GM19240 (cell line): ENCODE measurements around the gene TEX19.
"Not testable (repeated sequence)": the region's sequence is repeated elsewhere in the genome, so short reads cannot be mapped to it uniquely, and the experiment has no call there.

ENCODE experiments used
- DNase-seq: peaks from one replicate; pipeline ENCODE4 v3.0.0; 2011; ENCODE audit warnings: low spot score; ENCODE audit not compliant: insufficient read length

TEX19 gene

DNA sequence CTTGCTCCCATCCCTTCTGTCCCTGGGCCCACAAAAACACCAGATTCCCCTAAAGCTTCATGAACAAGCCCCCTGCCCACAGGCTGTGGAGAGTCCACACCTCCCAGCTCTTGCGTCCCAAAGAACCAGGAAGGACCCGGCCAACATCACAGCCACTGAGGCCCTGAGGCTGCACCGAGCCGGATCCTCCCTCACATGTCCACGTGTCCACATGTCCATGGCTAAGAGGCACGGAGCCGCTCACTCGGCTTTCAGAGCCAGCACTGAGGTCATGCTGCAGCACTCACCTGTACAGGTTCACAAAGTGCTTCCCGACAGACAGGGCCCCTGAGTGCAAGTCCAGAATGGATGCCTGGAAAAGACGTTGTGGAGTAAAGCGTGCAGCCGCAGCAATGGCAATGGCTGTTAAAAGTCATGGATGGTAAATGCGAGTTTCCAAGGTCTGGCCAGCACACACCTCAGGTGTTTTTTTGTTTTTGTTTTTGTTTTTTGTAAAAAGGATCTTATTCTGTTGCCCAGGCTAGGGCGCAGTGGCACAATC is 47.2 kb downstream of the TEX19 start:
- no peak for DNase-seq

- DNase-seq: no peak
Observed at GRCh38 chr17:82407255-82407654, 48.2 kb downstream of the TEX19 start.

DNA sequence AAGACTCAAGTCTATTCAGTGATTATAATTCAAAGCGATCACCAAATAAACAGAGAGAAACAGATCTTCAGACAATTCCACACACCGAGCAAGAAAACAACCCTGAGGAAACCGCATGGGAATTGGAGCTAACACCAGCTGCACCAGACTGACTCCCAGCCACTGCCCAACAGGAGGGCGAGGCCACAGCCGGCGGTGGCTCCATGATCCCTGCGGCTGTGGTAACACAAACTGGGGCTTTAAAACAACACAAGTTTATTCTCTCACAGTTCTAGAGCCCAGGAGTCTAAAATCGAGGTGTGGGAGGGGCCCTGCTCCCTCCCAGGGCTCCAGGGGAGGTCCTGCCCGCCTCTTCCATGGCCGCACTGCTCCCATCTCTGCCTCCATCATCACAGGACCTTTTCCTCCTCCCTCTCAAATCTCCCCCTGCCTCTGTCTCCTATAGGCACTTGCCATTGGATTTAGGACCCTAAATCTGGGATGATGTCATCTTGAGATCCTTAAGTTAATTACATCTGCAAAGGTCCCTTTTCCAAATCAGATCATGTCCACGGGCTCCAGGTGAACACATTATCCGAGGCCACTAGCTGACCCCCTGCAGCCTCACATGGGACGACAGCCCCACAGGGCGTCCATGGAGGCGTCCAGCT is 49.4 kb downstream of the TEX19 start:
- no peak for DNase-seq

DNA sequence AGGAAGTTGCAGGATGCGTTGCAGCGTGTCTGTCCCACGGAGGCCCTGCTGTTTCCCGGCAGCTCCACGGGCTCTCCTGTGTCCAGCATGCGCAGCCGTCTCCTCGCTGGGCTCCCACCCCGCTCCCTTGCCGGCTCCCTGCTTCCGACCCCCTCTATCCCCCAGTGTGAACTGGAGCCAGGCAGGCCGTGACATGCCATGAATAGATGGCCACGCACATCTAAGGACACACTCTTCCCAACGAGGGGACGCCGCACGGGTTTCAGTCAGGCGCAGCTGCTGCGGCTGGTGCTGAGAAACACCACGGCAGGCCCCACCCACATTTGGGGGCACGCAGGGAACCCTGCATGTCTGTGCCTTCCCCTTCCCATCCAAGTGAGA is 49.9 kb downstream of the TEX19 start:
- DNase-seq: no peak

DNA sequence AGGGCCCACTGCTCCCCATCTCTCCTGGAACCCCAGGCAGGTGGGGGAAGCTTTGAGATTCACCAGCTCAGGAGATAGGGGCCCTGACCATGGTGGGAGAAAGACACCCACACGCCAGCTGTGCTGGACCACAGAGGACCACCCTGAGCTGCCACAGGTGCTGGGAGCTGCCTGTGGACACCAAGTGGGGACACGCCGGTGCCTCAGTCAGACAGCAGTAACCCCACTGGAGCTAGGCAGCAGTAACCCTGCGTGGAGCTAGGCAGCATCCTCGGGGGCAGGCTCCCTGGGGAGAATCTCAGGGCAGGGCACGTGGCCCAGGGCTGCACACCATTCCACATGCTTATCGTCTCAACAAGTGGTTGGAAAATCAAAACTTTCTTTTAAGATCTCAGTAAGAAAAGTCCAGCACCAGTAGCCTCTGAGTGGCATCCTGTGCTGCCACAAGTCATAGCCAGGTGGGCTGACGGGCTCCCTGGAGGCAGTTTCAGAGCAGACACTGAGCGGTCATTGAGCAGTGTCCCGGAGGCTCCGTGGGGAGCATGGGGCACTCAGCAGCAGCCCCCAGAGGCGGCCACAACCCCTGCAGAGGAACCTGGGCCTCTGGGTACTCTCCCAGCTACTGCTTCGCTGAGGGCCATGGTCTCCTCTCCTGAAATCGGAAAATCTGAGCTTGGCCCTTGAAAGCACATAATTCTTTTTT is 51.1 kb downstream of the TEX19 start:
- DNase-seq: no peak

DNA sequence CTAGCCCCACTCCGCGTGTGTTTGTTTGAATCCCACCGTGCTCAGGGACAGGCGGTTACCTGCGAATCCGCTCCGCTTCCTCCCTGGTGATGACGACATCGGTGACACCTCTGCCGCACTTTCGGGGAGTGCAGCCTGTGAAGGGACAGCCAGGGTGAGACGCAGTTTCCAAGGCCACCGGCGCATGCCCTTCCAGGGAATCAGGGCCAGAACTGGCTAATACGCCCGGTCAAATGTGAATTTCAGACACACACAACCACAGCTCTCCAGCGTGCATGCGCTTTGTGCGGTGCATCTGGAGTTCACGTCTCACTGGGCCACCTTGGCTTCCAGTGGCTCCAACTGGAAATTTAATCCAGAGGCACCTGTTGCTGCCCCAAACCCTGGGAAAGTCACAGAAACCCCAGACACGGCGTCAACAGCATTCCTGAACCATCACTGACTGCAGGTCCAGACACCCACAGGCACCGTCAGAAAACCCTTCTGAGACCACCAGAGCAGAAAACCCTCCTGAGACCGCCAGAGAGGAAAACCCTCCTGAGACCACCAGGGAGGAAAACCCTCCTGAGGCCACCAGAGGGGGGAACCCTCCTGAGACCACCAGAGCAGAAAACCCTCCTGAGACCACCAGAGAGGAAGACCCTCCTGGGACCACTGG is 52.5 kb downstream of the TEX19 start:
- DNase-seq: no peak

- DNase-seq: not testable (repeated sequence)
Observed at GRCh38 chr17:82412081-82412480, 53.0 kb downstream of the TEX19 start.

GRCh38 chr17:82412535-82413520 is 53.8 kb downstream of the TEX19 start:
- DNase-seq: no peak
